Ishikawa (cell line): ENCODE results near the gene GPANK1.

Source experiments
- CEBPB ChIP-seq: IDR thresholded peaks from 2 replicates; pipeline ENCODE4 v1.6.1; 2012
- CREB1 ChIP-seq: IDR thresholded peaks from 2 replicates; pipeline ENCODE4 v1.6.1; 2012; ENCODE audit warnings: low read depth
- EGR1 ChIP-seq: IDR thresholded peaks from 2 replicates; pipeline ENCODE4 v1.6.1; 2012
- EP300 ChIP-seq: IDR thresholded peaks from 2 replicates; pipeline ENCODE4 v1.6.1; 2012; ENCODE audit warnings: borderline replicate concordance
- FOXM1 ChIP-seq: IDR thresholded peaks from 2 replicates; pipeline ENCODE4 v1.6.1; 2012; ENCODE audit warnings: low read depth, borderline replicate concordance
- MAX ChIP-seq: IDR thresholded peaks from 2 replicates; pipeline ENCODE4 v1.6.1; 2012
- NFIC ChIP-seq: IDR thresholded peaks from 2 replicates; pipeline ENCODE4 v1.6.1; 2012
- RAD21 ChIP-seq: IDR thresholded peaks from 2 replicates; pipeline ENCODE4 v1.6.1; 2012; ENCODE audit warnings: low read depth
- REST ChIP-seq: IDR thresholded peaks from 2 replicates; pipeline ENCODE4 v1.6.1; 2012; ENCODE audit warnings: low read depth, mild to moderate bottlenecking
- TAF1 ChIP-seq: IDR thresholded peaks from 2 replicates; pipeline ENCODE4 v1.6.1; 2012; ENCODE audit warnings: low read depth, mild to moderate bottlenecking
- TCF12 ChIP-seq: IDR thresholded peaks from 2 replicates; pipeline ENCODE4 v1.6.1; 2012; ENCODE audit warnings: low read depth
- TEAD4 ChIP-seq: IDR thresholded peaks from 2 replicates; pipeline ENCODE4 v1.6.1; 2012
- USF1 ChIP-seq: IDR thresholded peaks from 2 replicates; pipeline ENCODE4 v1.6.1; 2012
- YY1 ChIP-seq: IDR thresholded peaks from 2 replicates; pipeline ENCODE4 v1.6.1; 2012; ENCODE audit warnings: low read depth
- ZBTB7A ChIP-seq: IDR thresholded peaks from 2 replicates; pipeline ENCODE4 v1.6.1; 2012; ENCODE audit warnings: low read depth

GPANK1 gene

GRCh38 chr6:31705931-31706330, 41.1 kb upstream of the GPANK1 start:
- TF ChIP-seq YY1 (no peak), REST (no peak), MAX (no peak), CREB1 (no peak), TEAD4 (no peak), NFIC (no peak), RAD21 (no peak)

- TF ChIP-seq TEAD4 (peak; percentile 33; the same call in 1 of the 2 replicates), RAD21 (peak; percentile 1; the same call in 1 of the 2 replicates), USF1 (no peak), ZBTB7A (peak; percentile 34; the same call in 1 of the 2 replicates), CEBPB (peak; percentile 99), MAX (peak; percentile 43; the same call in 1 of the 2 replicates), REST (no peak), EGR1 (no peak), TCF12 (no peak), FOXM1 (no peak), NFIC (no peak), YY1 (peak; percentile 57), EP300 (no peak; the same call in 1 of the 2 replicates), CREB1 (peak; percentile 85), TAF1 (peak; percentile 65)
These were observed 38.3 kb upstream of the GPANK1 start, which contains the start of gene ABHD16A for GRCh38 chr6:31702819-31703716. ABHD16A (minus strand) TSS chr6:31703324; CDS start chr6:31703281, 43 bp downstream.

- TF ChIP-seq CEBPB (no peak), ZBTB7A (peak; percentile 39; the same call in 1 of the 2 replicates)
These were observed 37.6 kb upstream of the GPANK1 start for GRCh38 chr6:31702405-31702818.

GRCh38 chr6:31701666-31702404, 37.0 kb upstream of the GPANK1 start:
- TF ChIP-seq YY1 = no peak
- no peak for TF ChIP-seq TAF1

GRCh38 chr6:31700740-31701401, 36.1 kb upstream of the GPANK1 start:
- no peak for TF ChIP-seq TEAD4
- TF ChIP-seq EGR1 = no peak
- no peak for TF ChIP-seq TCF12
- TF ChIP-seq RAD21 = no peak
- TF ChIP-seq TAF1 = no peak
- TF ChIP-seq CEBPB = no peak
- TF ChIP-seq YY1 = no peak
- TF ChIP-seq MAX = no peak
- no peak for TF ChIP-seq CREB1
- TF ChIP-seq USF1 = no peak
- TF ChIP-seq ZBTB7A = no peak
- no peak for TF ChIP-seq EP300
- TF ChIP-seq FOXM1 = no peak
- TF ChIP-seq NFIC = no peak
